B cell (primary cell): ENCODE results near the gene MAGI2. TPM values are rescaled to one million over a fixed set of nuclear protein-coding genes. Genes with fewer than 3 reads are reported as not detected.

Experiments used
- ATAC-seq: fragments of 200-7000 bp; cut with Tn5 transposase; one replicate; pipeline ENCODE4 v1.10.0; 2021; ENCODE audit warnings: low read depth, mild to moderate bottlenecking, moderate number of reproducible peaks, moderate library complexity
- CTCF ChIA-PET: fragments of 350-600 bp; sonication (Branson Sonifier 250); formaldehyde crosslinking; loops from one replicate; lab custom pipeline; 2021; ENCODE audit warnings: antibody characterized with exemption, inconsistent platforms; lab: Charles Lee
- POLR2A ChIA-PET: fragments of 350-600 bp; sonication (Branson Sonifier 250); formaldehyde crosslinking; loops from one replicate; lab custom pipeline; 2021; ENCODE audit warnings: antibody characterized with exemption; lab: Charles Lee
- DNase-seq: peaks from one replicate; pipeline ENCODE4 v3.0.0; 2013
- H2AFZ ChIP-seq: 2 replicates; pipeline ENCODE4 v1.6.1; 2012; ENCODE audit warnings: mild to moderate bottlenecking, low read depth, low read length; ENCODE audit not compliant: insufficient read depth, poor library complexity, severe bottlenecking
- H3K27ac ChIP-seq, 2 donors: 1 replicate in 1 of 2; 2 replicates in 1 of 2; pipeline ENCODE4 v1.5.1; 2012 to 2013; ENCODE audit warnings: low read length in 2 of 2, mild to moderate bottlenecking in 2 of 2, moderate library complexity in 1 of 2
- H3K27me3 ChIP-seq, 4 experiments: fragments of 200-600 bp in 1 of 4; sonication (generic) in 1 of 4; replicated peaks in 1 of 4; 1 replicate in 2 of 4; 2 replicates in 2 of 4; pipeline versions ENCODE4 v1.6.1 to v1.7.0; 2013 to 2016; ENCODE audit warnings: low read length in 3 of 4, mild to moderate bottlenecking in 2 of 4, mixed read lengths in 1 of 4, moderate library complexity in 1 of 4; ENCODE audit not compliant: insufficient read depth in 4 of 4, control insufficient read depth in 3 of 4; ENCODE audit errors: control extremely low read depth in 1 of 4
- H3K36me3 ChIP-seq, 2 experiments: replicated peaks in 1 of 2; 1 replicate in 1 of 2; 2 replicates in 1 of 2; pipeline versions ENCODE4 v1.6.1 to v1.7.1; 2013; ENCODE audit warnings: low read length in 1 of 2; ENCODE audit not compliant: insufficient read depth in 2 of 2, control insufficient read depth in 1 of 2; ENCODE audit errors: control extremely low read depth in 1 of 2, extremely low read depth in 1 of 2
- H3K4me1 ChIP-seq, 2 donors: fragments of 200-600 bp in 1 of 2; sonication (generic) in 1 of 2; 1 replicate in 1 of 2; 2 replicates in 1 of 2; pipeline versions ENCODE4 v1.5.1 to v1.6.1; 2013 to 2017; ENCODE audit warnings: low read length in 2 of 2; ENCODE audit not compliant: control insufficient read depth in 2 of 2, insufficient read depth in 2 of 2
- H3K4me2 ChIP-seq: replicated peaks from 2 replicates; pipeline ENCODE3; 2012; ENCODE audit warnings: mild to moderate bottlenecking, low read depth, low read length; ENCODE audit not compliant: poor library complexity, severe bottlenecking
- H3K4me3 ChIP-seq, 5 experiments: fragments of 200-600 bp in 1 of 5; sonication (generic) in 1 of 5; 1 replicate in 3 of 5; 2 replicates in 2 of 5; pipeline versions ENCODE4 v1.5.1 to v1.7.0; 2011 to 2016; ENCODE audit warnings: low read length in 4 of 5, mild to moderate bottlenecking in 4 of 5, low read depth in 2 of 5, control low read depth in 1 of 5, moderate library complexity in 1 of 5; ENCODE audit not compliant: insufficient read depth in 1 of 5; ENCODE audit errors: control extremely low read depth in 1 of 5, extremely low read depth in 1 of 5
- H3K79me2 ChIP-seq: fragments of 200-600 bp; sonication (generic); one replicate; pipeline ENCODE4 v1.6.0; 2016; ENCODE audit warnings: low read length; ENCODE audit not compliant: control insufficient read depth, insufficient read depth
- H3K9ac ChIP-seq: fragments of 200-600 bp; sonication (generic); 2 replicates; pipeline ENCODE4 v1.6.1; 2017; ENCODE audit warnings: mild to moderate bottlenecking, low read length, moderate library complexity
- H3K9me3 ChIP-seq, 3 donors: one replicate each; pipeline versions ENCODE4 v1.6.1 to v1.7.1; 2013; ENCODE audit warnings: low read length in 2 of 3; ENCODE audit not compliant: control insufficient read depth in 2 of 3, insufficient read depth in 1 of 3; ENCODE audit errors: control extremely low read depth in 1 of 3
- H4K20me1 ChIP-seq: 2 replicates; pipeline ENCODE4 v1.6.0; 2012; ENCODE audit warnings: mild to moderate bottlenecking, low read length; ENCODE audit not compliant: insufficient read depth, control insufficient read depth, poor library complexity, severe bottlenecking
- H3K27ac Mint-ChIP-seq: one replicate; pipeline ENCODE4 v1.8.0; 2021; ENCODE audit warnings: mixed read lengths
- H3K27me3 Mint-ChIP-seq: one replicate; pipeline ENCODE4 v1.8.0; 2021; ENCODE audit warnings: mixed read lengths
- H3K4me1 Mint-ChIP-seq: one replicate; pipeline ENCODE4 v1.8.0; 2021; ENCODE audit warnings: mixed read lengths
- H3K4me3 Mint-ChIP-seq: one replicate; pipeline ENCODE4 v1.8.0; 2021; ENCODE audit warnings: mixed read lengths
- H3K9me3 Mint-ChIP-seq: one replicate; pipeline ENCODE4 v1.8.0; 2022; ENCODE audit warnings: mixed read lengths; ENCODE audit not compliant: insufficient read depth
- EZH2 ChIP-seq: IDR thresholded peaks from 2 replicates; pipeline ENCODE4 v1.6.1; 2012; ENCODE audit warnings: borderline replicate concordance, low read depth, mild to moderate bottlenecking, moderate library complexity, low read length; ENCODE audit not compliant: insufficient read depth, poor library complexity, severe bottlenecking
- WGBS: methylation state at CpG from one replicate; pipeline ENCODE4 v1.1.5; 2013; ENCODE audit warnings: missing lambda C conversion rate; ENCODE audit not compliant: insufficient coverage; 5-methylcytosine and 5-hydroxymethylcytosine counted together
- intact Hi-C: fragments of 100-400 bp; cut with micrococcal nuclease; formaldehyde crosslinking; loops from one replicate; pipeline ENCODE4 v1.10.0; 2022
- polyA plus RNA-seq: library from polyadenylated mRNA; depleted of rRNA; stranded (reverse); fragments of >200 nt; gene quantifications from 2 replicates; pipeline ENCODE4 v1.2.3, GENCODE V29; 2012
- total RNA-seq, 2 donors: library from RNA; stranded (reverse); fragments of 120-200 nt in 1 of 2; gene quantifications; 1 replicate in 1 of 2; 2 replicates in 1 of 2; pipeline versions ENCODE4 v1.2.3 to v1.2.4, GENCODE V29; 2013 to 2022
- TF ChIP-seq, protein P1 (sequence below): fragments of 200-600 bp; IDR thresholded peaks from one replicate; pipeline ENCODE4 v1.8.0; 2022; ENCODE audit warnings: antibody characterized with exemption, mild to moderate bottlenecking

Gene MAGI2
- total and polyA plus RNA-seq, 2 donors (not counting 1 experiment from before 2014, with no cell fraction given) = 0.16 to 0.64 TPM

DNA sequence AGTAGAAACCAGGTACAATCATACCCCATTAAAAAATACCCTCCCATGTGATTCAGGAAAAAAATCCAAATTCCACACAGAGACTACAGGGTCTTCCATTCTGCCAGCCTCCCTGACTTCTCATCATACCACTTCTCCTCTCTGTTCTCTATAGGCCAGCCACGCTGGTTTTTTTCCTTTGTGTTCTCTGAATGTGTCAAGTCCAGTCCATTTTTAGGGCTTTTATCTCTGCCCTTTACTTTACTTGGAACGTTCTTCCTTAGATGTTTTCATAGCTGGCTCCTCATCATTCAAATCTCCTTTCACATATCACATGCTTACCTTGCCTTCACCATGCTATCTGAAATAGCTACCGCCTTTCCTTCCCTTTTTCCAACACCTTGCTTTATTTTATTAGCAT, 1057.3 kb downstream of the MAGI2 start:
- Histone ChIP-seq H4K20me1 (no peaks in the 10 kb centered on the region), H2AFZ (no peak overlapping the region), H3K4me3 (no peak overlapping the region), H3K27me3 (no peaks in the 10 kb centered on the region), H3K4me2 (no peak overlapping the region), H3K4me1 (no peaks in the 10 kb centered on the region), H3K79me2 (no peaks in the 10 kb centered on the region), H3K9me3 (no peaks in the 10 kb centered on the region), H3K36me3 (no peaks in the 10 kb centered on the region), H3K9ac (no peak overlapping the region), H3K27ac (no peak overlapping the region)
- intact Hi-C loops = no loop called here
- Mint-ChIP-seq H3K4me3 (no peak overlapping the region), H3K27ac (no peak overlapping the region), H3K4me1 (no peaks in the 10 kb centered on the region), H3K27me3 (no peaks in the 10 kb centered on the region), H3K9me3 (no peaks in the 10 kb centered on the region)
- TF ChIP-seq EZH2 = no peak
- TF ChIP-seq, protein P1, sequence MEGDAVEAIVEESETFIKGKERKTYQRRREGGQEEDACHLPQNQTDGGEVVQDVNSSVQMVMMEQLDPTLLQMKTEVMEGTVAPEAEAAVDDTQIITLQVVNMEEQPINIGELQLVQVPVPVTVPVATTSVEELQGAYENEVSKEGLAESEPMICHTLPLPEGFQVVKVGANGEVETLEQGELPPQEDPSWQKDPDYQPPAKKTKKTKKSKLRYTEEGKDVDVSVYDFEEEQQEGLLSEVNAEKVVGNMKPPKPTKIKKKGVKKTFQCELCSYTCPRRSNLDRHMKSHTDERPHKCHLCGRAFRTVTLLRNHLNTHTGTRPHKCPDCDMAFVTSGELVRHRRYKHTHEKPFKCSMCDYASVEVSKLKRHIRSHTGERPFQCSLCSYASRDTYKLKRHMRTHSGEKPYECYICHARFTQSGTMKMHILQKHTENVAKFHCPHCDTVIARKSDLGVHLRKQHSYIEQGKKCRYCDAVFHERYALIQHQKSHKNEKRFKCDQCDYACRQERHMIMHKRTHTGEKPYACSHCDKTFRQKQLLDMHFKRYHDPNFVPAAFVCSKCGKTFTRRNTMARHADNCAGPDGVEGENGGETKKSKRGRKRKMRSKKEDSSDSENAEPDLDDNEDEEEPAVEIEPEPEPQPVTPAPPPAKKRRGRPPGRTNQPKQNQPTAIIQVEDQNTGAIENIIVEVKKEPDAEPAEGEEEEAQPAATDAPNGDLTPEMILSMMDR = no peak
- 70% methylated on average over 2 of the region's 3 CpGs for WGBS
- ChIA-PET POLR2A (no interaction called here), CTCF (no interaction called here)
- ATAC-seq = no peak
- no peak for DNase-seq

DNA sequence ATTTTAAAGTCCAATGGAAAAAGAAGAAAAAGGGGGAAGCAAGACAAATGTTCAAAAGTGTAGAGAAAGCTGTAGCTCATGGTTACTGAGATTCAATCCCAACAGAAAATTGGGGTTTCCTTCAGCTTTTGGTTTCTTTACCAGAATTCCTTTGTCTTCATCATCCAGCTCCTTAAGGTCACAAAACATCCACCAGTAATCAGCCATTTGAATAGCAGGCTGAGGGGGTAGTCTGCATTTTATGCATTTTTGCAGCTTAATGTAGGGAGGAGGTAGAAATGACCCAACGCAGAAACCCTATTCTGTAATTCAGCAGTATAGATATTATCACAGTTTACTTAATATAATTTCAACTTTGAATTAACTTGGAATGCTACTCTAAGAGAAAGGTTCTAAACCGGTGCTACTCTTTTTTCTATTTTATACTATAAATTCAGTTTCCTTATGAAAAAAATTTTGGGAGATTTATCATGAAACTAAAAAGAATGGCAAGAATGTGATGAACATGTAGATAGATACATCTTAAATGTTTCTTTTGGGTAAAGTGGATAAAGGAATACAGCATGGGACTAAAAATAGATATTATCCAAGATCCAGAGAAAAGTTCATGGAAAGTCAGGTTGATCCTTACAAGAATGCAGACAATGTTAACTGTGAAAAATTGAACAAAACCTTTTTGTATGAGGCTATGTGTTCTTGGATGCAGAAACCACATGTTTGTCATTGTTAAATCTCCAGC, 1058.0 kb downstream of the MAGI2 start:
- Histone ChIP-seq H4K20me1 (no peaks in the 10 kb centered on the region), H3K4me3 (no peak overlapping the region), H3K79me2 (no peaks in the 10 kb centered on the region), H3K4me1 (no peaks in the 10 kb centered on the region), H3K27me3 (no peaks in the 10 kb centered on the region), H3K27ac (no peak overlapping the region), H3K36me3 (no peaks in the 10 kb centered on the region), H3K9me3 (no peaks in the 10 kb centered on the region), H3K4me2 (no peak overlapping the region), H3K9ac (no peak overlapping the region), H2AFZ (no peak overlapping the region)
- Mint-ChIP-seq H3K4me3 (no peak overlapping the region), H3K27me3 (no peaks in the 10 kb centered on the region), H3K9me3 (no peaks in the 10 kb centered on the region), H3K4me1 (no peaks in the 10 kb centered on the region), H3K27ac (no peak overlapping the region)
- ChIA-PET POLR2A (no interaction called here), CTCF (no interaction called here)
- TF ChIP-seq, protein P1 = no peak
- TF ChIP-seq EZH2 = no peak
- WGBS = no CpG with 5 or more reads among the region's 2 CpGs
- intact Hi-C loops = no loop called here
- ATAC-seq (no peak), DNase-seq (no peak)
